Caco-2 (cell line): Measurements from ENCODE around the gene LDLRAD4. TPM values are rescaled to one million over a fixed set of nuclear protein-coding genes. Genes with fewer than 3 reads are reported as not detected.

Source experiments
- BruUV-seq: library from RNA; stranded (reverse); fragments of 400-500 nt; replicated peaks from 2 replicates; lab custom pipeline; 2021; lab: Mats Ljungman, UMichigan
- CTCF ChIA-PET: fragments of 300-600 bp; sonication (Branson Sonifier 250); formaldehyde crosslinking; loops from one replicate; lab custom pipeline; 2022; ENCODE audit warnings: antibody characterized with exemption; lab: Charles Lee
- POLR2A ChIA-PET: fragments of 300-600 bp; sonication (Branson Sonifier 250); formaldehyde crosslinking; loops from one replicate; lab custom pipeline; 2022; ENCODE audit warnings: antibody characterized with exemption; lab: Charles Lee
- DNase-seq, 2 experiments: peaks; one replicate each; pipeline versions ENCODE4 v3.0.0 to v3.0.0-alpha.2; 2020 to 2022
- H3K27me3 ChIP-seq: replicated peaks from 2 replicates; pipeline ENCODE4 v1.6.0; 2011; ENCODE audit warnings: low read length; ENCODE audit not compliant: control insufficient read depth, insufficient read depth
- H3K36me3 ChIP-seq: 2 replicates; pipeline ENCODE4 v1.5.1; 2011; ENCODE audit warnings: low read length; ENCODE audit not compliant: control insufficient read depth, insufficient read depth
- H3K4me1 ChIP-seq: fragments of 250-450 bp; sonication (Bioruptor Pico); 2 replicates; pipeline ENCODE4 v1.5.1; 2020; ENCODE audit warnings: mild to moderate bottlenecking
- H3K4me3 ChIP-seq: 2 replicates; pipeline ENCODE4 v1.5.1; 2011; ENCODE audit warnings: low read depth, mild to moderate bottlenecking, control low read depth, low read length
- H3K9me3 ChIP-seq: fragments of 250-450 bp; sonication (Bioruptor Pico); 2 replicates; pipeline ENCODE4 v1.5.1; 2020; ENCODE audit warnings: mild to moderate bottlenecking, moderate library complexity
- H3K27ac Mint-ChIP-seq: one replicate; pipeline ENCODE4 v1.8.0; 2022; ENCODE audit warnings: mixed read lengths; ENCODE audit not compliant: unreplicated experiment
- H3K27me3 Mint-ChIP-seq: one replicate; pipeline ENCODE4 v1.8.0; 2022; ENCODE audit warnings: mixed read lengths; ENCODE audit not compliant: insufficient read depth, unreplicated experiment
- H3K36me3 Mint-ChIP-seq: one replicate; pipeline ENCODE4 v1.8.0; 2022; ENCODE audit warnings: mild to moderate bottlenecking, mixed read lengths; ENCODE audit not compliant: insufficient read depth, unreplicated experiment
- H3K4me1 Mint-ChIP-seq: one replicate; pipeline ENCODE4 v1.8.0; 2022; ENCODE audit warnings: low read depth, mixed read lengths; ENCODE audit not compliant: unreplicated experiment
- H3K4me3 Mint-ChIP-seq: one replicate; pipeline ENCODE4 v1.8.0; 2022; ENCODE audit warnings: mild to moderate bottlenecking, moderate library complexity, mixed read lengths; ENCODE audit not compliant: unreplicated experiment
- H3K9me3 Mint-ChIP-seq: one replicate; pipeline ENCODE4 v1.8.0; 2022; ENCODE audit warnings: mixed read lengths; ENCODE audit not compliant: unreplicated experiment
- CTCF ChIP-seq, 2 experiments: fragments of 200-600 bp in 1 of 2; IDR thresholded peaks; 1 replicate in 1 of 2; 2 replicates in 1 of 2; pipeline versions ENCODE4 v1.5.1 to v1.8.0; 2011 to 2022; ENCODE audit warnings: antibody characterized with exemption in 1 of 2, control low read depth in 1 of 2, inconsistent platforms in 1 of 2, low read depth in 1 of 2, low read length in 1 of 2, mild to moderate bottlenecking in 1 of 2, moderate library complexity in 1 of 2; ENCODE audit not compliant: insufficient read depth in 1 of 2, severe bottlenecking in 1 of 2, unreplicated experiment in 1 of 2
- intact Hi-C: fragments of 100-400 bp; cut with micrococcal nuclease; formaldehyde crosslinking; loops from one replicate; pipeline ENCODE4 v1.10.0; 2022; ENCODE audit not compliant: unreplicated experiment
- total RNA-seq: library from RNA; stranded (reverse); gene quantifications from 2 replicates; pipeline ENCODE4 v1.2.3, GENCODE V29; 2022

LDLRAD4 gene
- total RNA-seq, 1 experiment from 2014 or later = 1.2 TPM

GRCh38 chr18:13562494-13563029 is 344.0 kb downstream of the LDLRAD4 start:
- TF ChIP-seq CTCF (IDR thresholded peaks at IDR 0.05; ENCODE audit: insufficient read depth in 1 of 2, low read depth in 1 of 2, low read length in 1 of 2, severe bottlenecking in 1 of 2, unreplicated experiment in 1 of 2) = no peak
- H3K4me3 Mint-ChIP-seq = no peak overlapping the region
- CTCF ChIA-PET = no interaction called here
- H3K36me3 ChIP-seq = no peaks in the 10 kb centered on the region
- POLR2A ChIA-PET = no interaction called here
- no peaks in the 10 kb centered on the region for H3K27me3 ChIP-seq
- H3K27me3 Mint-ChIP-seq = peaks cover 11% of the 10 kb centered on the region
- BruUV-seq = no TSS peak
- H3K4me1 Mint-ChIP-seq = no peaks in the 10 kb centered on the region
- H3K9me3 ChIP-seq = no peaks in the 10 kb centered on the region
- no peak overlapping the region for H3K27ac Mint-ChIP-seq
- intact Hi-C loops = no loop called here
- H3K4me1 ChIP-seq = no peaks in the 10 kb centered on the region
- no peak for DNase-seq
- H3K36me3 Mint-ChIP-seq = no peaks in the 10 kb centered on the region
- H3K4me3 ChIP-seq = no peak overlapping the region
- H3K9me3 Mint-ChIP-seq = no peaks in the 10 kb centered on the region

GRCh38 chr18:13563390-13563805 is 344.8 kb downstream of the LDLRAD4 start:
- H3K27me3 ChIP-seq = no peaks in the 10 kb centered on the region
- Mint-ChIP-seq H3K9me3 (no peaks in the 10 kb centered on the region), H3K4me3 (no peak overlapping the region)

GRCh38 chr18:13564579-13564978 is 346.0 kb downstream of the LDLRAD4 start:
- no peak overlapping the region for H3K27ac Mint-ChIP-seq
- BruUV-seq = no TSS peak
- Histone ChIP-seq H3K4me1 (no peaks in the 10 kb centered on the region), H3K9me3 (no peaks in the 10 kb centered on the region), H3K27me3 (no peaks in the 10 kb centered on the region), H3K4me3 (no peak overlapping the region), H3K36me3 (no peaks in the 10 kb centered on the region)
- DNase-seq = no peak
- H3K4me3 Mint-ChIP-seq = no peak overlapping the region
- ChIA-PET CTCF (no interaction called here), POLR2A (no interaction called here)
- no peak for TF ChIP-seq CTCF (IDR thresholded peaks at IDR 0.05; ENCODE audit: insufficient read depth in 1 of 2, low read depth in 1 of 2, low read length in 1 of 2, severe bottlenecking in 1 of 2, unreplicated experiment in 1 of 2)
- H3K9me3 Mint-ChIP-seq = no peaks in the 10 kb centered on the region
- intact Hi-C loops = loop anchor here (1.0 kb wide), 1 partner anchor 32 kb away; no protein-coding TSS in a partner anchor
- H3K4me1 Mint-ChIP-seq = no peaks in the 10 kb centered on the region
- peaks cover 9% of the 10 kb centered on the region for H3K27me3 Mint-ChIP-seq
- no peaks in the 10 kb centered on the region for H3K36me3 Mint-ChIP-seq

More at GRCh38 chr18:13563390-13563805, 344.8 kb downstream of the LDLRAD4 start:
- intact Hi-C loops = no loop called here
- Histone ChIP-seq H3K36me3 (no peaks in the 10 kb centered on the region), H3K9me3 (no peaks in the 10 kb centered on the region), H3K4me1 (no peaks in the 10 kb centered on the region), H3K4me3 (no peak overlapping the region)
- CTCF ChIA-PET = no interaction called here
- no peak for TF ChIP-seq CTCF (IDR thresholded peaks at IDR 0.05; ENCODE audit: insufficient read depth in 1 of 2, low read depth in 1 of 2, low read length in 1 of 2, severe bottlenecking in 1 of 2, unreplicated experiment in 1 of 2)
- no peak for DNase-seq
- no peak overlapping the region for H3K27ac Mint-ChIP-seq
- H3K4me1 Mint-ChIP-seq = no peaks in the 10 kb centered on the region
- BruUV-seq = no TSS peak
- POLR2A ChIA-PET = no interaction called here
- peaks cover 9% of the 10 kb centered on the region for H3K27me3 Mint-ChIP-seq
- H3K36me3 Mint-ChIP-seq = no peaks in the 10 kb centered on the region
